AG10803 (cell line): Measurements from ENCODE around the gene CDC42BPG.

Experiments used
- DNase-seq: peaks from one replicate; pipeline ENCODE4 v3.0.0; 2010; ENCODE audit warnings: low read depth
- H3K4me3 ChIP-seq: 2 replicates; pipeline ENCODE4 v1.5.1; 2011; ENCODE audit warnings: mild to moderate bottlenecking, low read length, control low read depth
- CTCF ChIP-seq: conservative IDR thresholded peaks from 2 replicates; pipeline ENCODE4 v1.5.1; 2011; ENCODE audit warnings: mild to moderate bottlenecking, low read length, control low read depth, inconsistent platforms

CDC42BPG gene

GRCh38 chr11:64776425-64776824 is 68.0 kb downstream of the CDC42BPG start:
- DNase-seq: no peak
- peak overlapping the region; percentile 96 for H3K4me3 ChIP-seq
- no peak for TF ChIP-seq CTCF

GRCh38 chr11:64774144-64774543 is 70.3 kb downstream of the CDC42BPG start:
- TF ChIP-seq CTCF: no peak
- H3K4me3 ChIP-seq: no peak overlapping the region
- no peak for DNase-seq
